Vagina (tissue), 2 donors: ENCODE measurements around the gene TOR4A.

Source experiments
- POLR2A ChIP-seq, 2 donors: fragments of 450-650 bp; IDR thresholded peaks; one replicate each; pipeline ENCODE4 v1.6.1; 2017; ENCODE audit warnings: antibody characterized with exemption in 2 of 2, mild to moderate bottlenecking in 2 of 2, moderate library complexity in 2 of 2
- POLR2AphosphoS5 ChIP-seq, 2 donors: sonication (generic); formaldehyde crosslinking; IDR thresholded peaks; one replicate each; pipeline ENCODE4 v1.9.0; 2017; ENCODE audit warnings: antibody characterized with exemption in 2 of 2, mild to moderate bottlenecking in 2 of 2, low read depth in 1 of 2; ENCODE audit not compliant: insufficient read depth in 1 of 2

DNA sequence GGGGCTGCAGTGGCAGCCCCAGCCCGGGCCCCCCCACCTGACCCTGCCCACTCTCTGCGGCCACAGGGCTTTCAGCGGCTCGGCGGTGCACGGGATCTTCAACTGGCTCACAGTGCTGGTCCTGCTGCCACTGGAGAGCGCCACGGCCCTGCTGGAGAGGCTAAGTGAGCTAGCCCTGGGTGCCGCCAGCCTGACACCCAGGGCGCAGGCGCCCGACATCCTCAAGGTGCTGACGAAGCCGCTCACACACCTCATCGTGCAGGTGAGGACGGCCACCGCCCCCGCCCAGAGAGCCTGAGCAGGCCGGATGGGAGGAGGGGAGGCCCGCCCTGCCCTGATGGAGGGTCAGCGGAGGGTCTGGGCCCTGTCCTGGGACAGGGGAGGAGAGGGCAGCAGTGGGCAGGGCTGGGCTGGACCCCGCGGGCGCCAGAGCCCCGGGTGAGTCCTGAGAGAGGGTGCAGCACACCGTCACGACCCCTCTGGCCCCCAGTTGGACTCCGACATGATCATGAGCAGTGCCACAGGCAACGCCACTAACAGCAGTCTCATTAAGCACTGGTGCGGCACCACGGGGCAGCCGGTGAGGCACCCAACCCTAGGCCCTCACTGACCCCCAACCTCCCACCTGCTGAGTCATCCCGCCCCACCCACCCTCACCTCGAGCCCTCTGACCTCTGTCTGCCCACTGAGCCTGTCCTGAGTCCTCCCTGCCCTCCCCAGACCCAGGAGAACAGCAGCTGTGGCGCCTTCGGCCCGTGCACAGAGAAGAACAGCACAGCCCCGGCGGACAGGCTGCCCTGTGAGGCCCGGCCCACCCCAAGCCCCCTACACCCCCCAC lies 44.2 kb upstream of the TOR4A start:
- no peak for TF ChIP-seq POLR2A (IDR thresholded peaks at IDR 0.05)
- no peak for TF ChIP-seq POLR2AphosphoS5 (IDR thresholded peaks at IDR 0.05; ENCODE audit: insufficient read depth in 1 of 2, low read depth in 1 of 2)
